Colonic mucosa (tissue), 4 donors: ENCODE measurements around the gene FNDC3B. TPM values are rescaled to one million over a fixed set of nuclear protein-coding genes. Genes with fewer than 3 reads are reported as not detected.

Source experiments
- DNase-seq: peaks from one replicate; pipeline ENCODE4 v3.0.0-alpha.2; 2020
- H3K27ac ChIP-seq: fragments of 200-600 bp; one replicate; pipeline ENCODE4 v1.8.0; 2021
- H3K27me3 ChIP-seq: fragments of 200-600 bp; one replicate; pipeline ENCODE4 v1.8.0; 2021
- H3K36me3 ChIP-seq: fragments of 200-600 bp; one replicate; pipeline ENCODE4 v1.8.0; 2021
- H3K4me1 ChIP-seq: fragments of 200-600 bp; one replicate; pipeline ENCODE4 v1.8.0; 2021; ENCODE audit warnings: mild to moderate bottlenecking
- H3K4me3 ChIP-seq: fragments of 200-600 bp; one replicate; pipeline ENCODE4 v1.8.0; 2021
- H3K9ac ChIP-seq, 2 donors: one replicate each; pipeline ENCODE4 v1.7.0; 2013; ENCODE audit warnings: control low read depth in 2 of 2, low read depth in 2 of 2, low read length in 2 of 2
- H3K9me3 ChIP-seq: fragments of 200-600 bp; one replicate; pipeline ENCODE4 v1.8.0; 2021
- intact Hi-C: fragments of 100-400 bp; cut with DNase I; formaldehyde crosslinking; loops from one replicate; pipeline ENCODE4 v1.14.1; 2022
- total RNA-seq, 2 donors: library from RNA; stranded (reverse); fragmentation: NEBNext Ultra II Directional in 1 of 2; extraction: Animal tissue kit (Norgen Biotek cat#: 25700) in 1 of 2; gene quantifications; one replicate each; pipeline ENCODE4 v1.2.1, GENCODE V29; 2021
- TF ChIP-seq, protein P1 (sequence below): fragments of 200-600 bp; IDR thresholded peaks from one replicate; pipeline ENCODE4 v1.8.0; 2022; ENCODE audit warnings: antibody characterized with exemption, mild to moderate bottlenecking
- donor health status: healthy.
- donor health status: DM: no; HTN: no; CAD: no.
- donor health status: DM: no; HTN: no; CAD: no.

The FNDC3B gene
- total RNA-seq, 2 donors from 2014 or later = 66.7 to 142 TPM

- Histone ChIP-seq H3K4me3 (no peak overlapping the region), H3K9ac (no peak overlapping the region), H3K4me1 (no peaks in the 10 kb centered on the region), H3K27me3 (no peaks in the 10 kb centered on the region), H3K36me3 (no peaks in the 10 kb centered on the region), H3K9me3 (no peaks in the 10 kb centered on the region), H3K27ac (no peak overlapping the region)
- TF ChIP-seq, protein P1, sequence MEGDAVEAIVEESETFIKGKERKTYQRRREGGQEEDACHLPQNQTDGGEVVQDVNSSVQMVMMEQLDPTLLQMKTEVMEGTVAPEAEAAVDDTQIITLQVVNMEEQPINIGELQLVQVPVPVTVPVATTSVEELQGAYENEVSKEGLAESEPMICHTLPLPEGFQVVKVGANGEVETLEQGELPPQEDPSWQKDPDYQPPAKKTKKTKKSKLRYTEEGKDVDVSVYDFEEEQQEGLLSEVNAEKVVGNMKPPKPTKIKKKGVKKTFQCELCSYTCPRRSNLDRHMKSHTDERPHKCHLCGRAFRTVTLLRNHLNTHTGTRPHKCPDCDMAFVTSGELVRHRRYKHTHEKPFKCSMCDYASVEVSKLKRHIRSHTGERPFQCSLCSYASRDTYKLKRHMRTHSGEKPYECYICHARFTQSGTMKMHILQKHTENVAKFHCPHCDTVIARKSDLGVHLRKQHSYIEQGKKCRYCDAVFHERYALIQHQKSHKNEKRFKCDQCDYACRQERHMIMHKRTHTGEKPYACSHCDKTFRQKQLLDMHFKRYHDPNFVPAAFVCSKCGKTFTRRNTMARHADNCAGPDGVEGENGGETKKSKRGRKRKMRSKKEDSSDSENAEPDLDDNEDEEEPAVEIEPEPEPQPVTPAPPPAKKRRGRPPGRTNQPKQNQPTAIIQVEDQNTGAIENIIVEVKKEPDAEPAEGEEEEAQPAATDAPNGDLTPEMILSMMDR = no peak
- intact Hi-C loops = no loop called here
- no peak for DNase-seq
Measured at GRCh38 chr3:172259111-172259541, 219.7 kb downstream of the FNDC3B start.

DNA sequence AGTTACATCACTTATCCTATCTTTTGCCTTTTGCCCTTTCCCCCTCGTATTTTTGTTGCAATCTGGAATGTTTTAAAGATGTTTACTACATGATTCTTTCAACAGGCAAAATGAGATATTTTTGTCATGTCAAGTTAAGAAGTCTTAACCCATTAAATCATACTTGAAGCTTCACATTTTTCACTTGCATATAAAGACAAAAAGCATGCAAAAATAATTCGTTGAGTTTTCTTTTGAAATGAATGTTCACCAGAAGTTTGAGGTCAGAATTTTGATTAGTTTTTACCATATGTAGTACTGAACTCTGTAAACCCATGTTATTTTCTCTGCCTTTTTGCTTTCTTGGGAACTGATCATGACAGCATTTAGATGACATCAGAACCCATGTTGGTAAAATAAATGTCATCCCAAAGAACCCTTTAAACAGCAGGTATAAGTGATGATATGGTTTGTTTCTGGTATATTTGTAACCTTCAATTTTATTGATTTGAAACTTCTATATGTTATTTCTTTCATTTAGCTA lies 220.4 kb downstream of the FNDC3B start:
- H3K9ac ChIP-seq = no peak overlapping the region
- TF ChIP-seq, protein P1 = no peak
- H3K4me1 ChIP-seq = no peaks in the 10 kb centered on the region
- H3K36me3 ChIP-seq = no peaks in the 10 kb centered on the region
- H3K4me3 ChIP-seq = no peak overlapping the region
- intact Hi-C loops = no loop called here
- H3K9me3 ChIP-seq = no peaks in the 10 kb centered on the region
- DNase-seq = no peak
- H3K27ac ChIP-seq = peak overlapping the region; percentile 4
- H3K27me3 ChIP-seq = no peaks in the 10 kb centered on the region

- no peaks in the 10 kb centered on the region for H3K27me3 ChIP-seq
- DNase-seq = no peak
- H3K36me3 ChIP-seq = no peaks in the 10 kb centered on the region
- H3K9me3 ChIP-seq = no peaks in the 10 kb centered on the region
- H3K27ac ChIP-seq = no peak overlapping the region
- H3K4me1 ChIP-seq = no peaks in the 10 kb centered on the region
- intact Hi-C loops = no loop called here
- no peak overlapping the region for H3K4me3 ChIP-seq
- H3K9ac ChIP-seq = no peak overlapping the region
- TF ChIP-seq, protein P1 = no peak
Measured at GRCh38 chr3:172260381-172260780, 221.0 kb downstream of the FNDC3B start.

GRCh38 chr3:172261054-172261453 lies 221.7 kb downstream of the FNDC3B start:
- TF ChIP-seq, protein P1 = no peak
- no peak overlapping the region for H3K27ac ChIP-seq

GRCh38 chr3:172262991-172263608 lies 223.7 kb downstream of the FNDC3B start:
- no peaks in the 10 kb centered on the region for H3K36me3 ChIP-seq
- H3K27me3 ChIP-seq = no peaks in the 10 kb centered on the region
- no peaks in the 10 kb centered on the region for H3K4me1 ChIP-seq
- H3K27ac ChIP-seq = no peak overlapping the region
- no peak for DNase-seq
- no peak overlapping the region for H3K4me3 ChIP-seq
- H3K9ac ChIP-seq = no peak overlapping the region
- TF ChIP-seq, protein P1 = no peak
- H3K9me3 ChIP-seq = no peaks in the 10 kb centered on the region
- intact Hi-C loops = no loop called here

More at GRCh38 chr3:172261054-172261453, 221.7 kb downstream of the FNDC3B start:
- Histone ChIP-seq H3K4me1 (no peaks in the 10 kb centered on the region), H3K36me3 (no peaks in the 10 kb centered on the region), H3K4me3 (no peak overlapping the region), H3K9ac (no peak overlapping the region), H3K27me3 (no peaks in the 10 kb centered on the region), H3K9me3 (no peaks in the 10 kb centered on the region)
- no peak for DNase-seq
- intact Hi-C loops = no loop called here
